ENCODE data around the gene MTMR12. TPM values are rescaled to one million over a fixed set of nuclear protein-coding genes. Genes with fewer than 3 reads are reported as not detected.
A peak's percentile ranks its signal among the peaks of the same experiment; 100 is the strongest.

The MTMR12 gene
- total RNA-seq, 1 donor from 2014 or later, result 41.3 TPM

- intact Hi-C loops (cut with DNase I), result no loop called here
- no peak overlapping the region for H3K4me3 ChIP-seq
- no peak for TF ChIP-seq CTCF (IDR thresholded peaks at IDR 0.05)
- H3K27ac ChIP-seq, result peak overlapping the region; percentile 51
- H3K36me3 ChIP-seq, result peaks cover 48% of the 10 kb centered on the region
- peaks cover 31% of the 10 kb centered on the region for H3K4me1 ChIP-seq
- H3K9me3 ChIP-seq, result no peaks in the 10 kb centered on the region
- ATAC-seq (no peak), DNase-seq (no peak)
- no peaks in the 10 kb centered on the region for H3K27me3 ChIP-seq
Observed at GRCh38 chr5:32274548-32275395, 38.0 kb downstream of the MTMR12 start.

GRCh38 chr5:32273821-32274220 lies 38.9 kb downstream of the MTMR12 start:
- TF ChIP-seq CTCF (IDR thresholded peaks at IDR 0.05), result no peak
- H3K36me3 ChIP-seq, result peaks cover 58% of the 10 kb centered on the region
- H3K27me3 ChIP-seq, result no peaks in the 10 kb centered on the region

GRCh38 chr5:32272746-32273145 lies 40.0 kb downstream of the MTMR12 start:
- no peaks in the 10 kb centered on the region for H3K27me3 ChIP-seq
- ATAC-seq, result no peak
- no peak for TF ChIP-seq CTCF (IDR thresholded peaks at IDR 0.05)
- H3K27ac ChIP-seq, result no peak overlapping the region
- H3K36me3 ChIP-seq, result peaks cover 69% of the 10 kb centered on the region
- H3K4me3 ChIP-seq, result no peak overlapping the region
- intact Hi-C loops (cut with DNase I), result no loop called here
- no peak for DNase-seq
- peaks cover 31% of the 10 kb centered on the region for H3K4me1 ChIP-seq
- no peaks in the 10 kb centered on the region for H3K9me3 ChIP-seq

More at GRCh38 chr5:32273821-32274220, 38.9 kb downstream of the MTMR12 start:
- ATAC-seq, result no peak
- no peak for DNase-seq
- no peak overlapping the region for H3K27ac ChIP-seq
- no peak overlapping the region for H3K4me3 ChIP-seq
- H3K9me3 ChIP-seq, result no peaks in the 10 kb centered on the region
- peaks cover 31% of the 10 kb centered on the region for H3K4me1 ChIP-seq
- intact Hi-C loops (cut with DNase I), result no loop called here

GRCh38 chr5:32270946-32271345 lies 41.8 kb downstream of the MTMR12 start:
- no peaks in the 10 kb centered on the region for H3K9me3 ChIP-seq
- no peaks in the 10 kb centered on the region for H3K27me3 ChIP-seq
- peaks cover 19% of the 10 kb centered on the region for H3K4me1 ChIP-seq
- intact Hi-C loops (cut with DNase I), result no loop called here
- ATAC-seq (no peak), DNase-seq (no peak)
- TF ChIP-seq CTCF (IDR thresholded peaks at IDR 0.05), result no peak
- peaks cover 87% of the 10 kb centered on the region for H3K36me3 ChIP-seq
- no peak overlapping the region for H3K4me3 ChIP-seq
- no peak overlapping the region for H3K27ac ChIP-seq

- Histone ChIP-seq H3K4me3 (no peak overlapping the region), H3K27ac (no peak overlapping the region), H3K27me3 (no peaks in the 10 kb centered on the region), H3K9me3 (no peaks in the 10 kb centered on the region), H3K36me3 (peaks cover 94% of the 10 kb centered on the region), H3K4me1 (peaks cover 11% of the 10 kb centered on the region)
- intact Hi-C loops (cut with DNase I), result no loop called here
- DNase-seq (no peak), ATAC-seq (no peak)
- no peak for TF ChIP-seq CTCF (IDR thresholded peaks at IDR 0.05)
Observed at GRCh38 chr5:32270178-32270577, 42.6 kb downstream of the MTMR12 start.

Data from upper lobe of right lung (tissue), 1 donor.